ENCODE data around the gene LEFTY2.

Gene LEFTY2

GRCh38 chr1:225892307-225892706, 48.7 kb downstream of the LEFTY2 start:
- Histone ChIP-seq H3K4me3 (ENCODE audit: low read depth, low read length) (no peak overlapping the region), H3K27ac (ENCODE audit: extremely low read depth, low read depth, low read length) (no peak overlapping the region), H3K36me3 (ENCODE audit: control insufficient read depth in 2 of 2, insufficient read depth in 1 of 2, low read length in 2 of 2) (no peaks in the 10 kb centered on the region), H3K4me1 (ENCODE audit: control insufficient read depth, insufficient read depth, low read length) (no peaks in the 10 kb centered on the region; the same call in 1 of the 2 replicates), H3K9me3 (ENCODE audit: control insufficient read depth, insufficient read depth, low read depth, low read length) (no peaks in the 10 kb centered on the region)
- no peak for TF ChIP-seq ZNF16 (tag by site-specific recombination; IDR thresholded peaks at IDR 0.05; ENCODE audit: low read depth)
- no peak for TF ChIP-seq ZFP41 (tag by site-specific recombination; IDR thresholded peaks at IDR 0.05; ENCODE audit: borderline replicate concordance)
- no peak for TF ChIP-seq ZNF157 (tag by site-specific recombination; IDR thresholded peaks at IDR 0.05)
- no peak for TF ChIP-seq SP2 (tag by site-specific recombination; IDR thresholded peaks at IDR 0.05)
- no peak for TF ChIP-seq ZBTB20 (tag by site-specific recombination; IDR thresholded peaks at IDR 0.05)
- TF ChIP-seq ZNF664 (tag by site-specific recombination; IDR thresholded peaks at IDR 0.05) = peak; percentile 77; the same call in 1 of the 2 replicates
- TF ChIP-seq GLI4 (tag by site-specific recombination; IDR thresholded peaks at IDR 0.05) = no peak
- no peak for TF ChIP-seq ZNF423 (tag by site-specific recombination; IDR thresholded peaks at IDR 0.05)
- no peak for TF ChIP-seq ZNF473 (tag by site-specific recombination; IDR thresholded peaks at IDR 0.05)
- no peak for TF ChIP-seq SCRT1 (tag by site-specific recombination; IDR thresholded peaks at IDR 0.05; ENCODE audit: borderline replicate concordance)
- TF ChIP-seq ZNF76 (tag by site-specific recombination; IDR thresholded peaks at IDR 0.05; ENCODE audit: borderline replicate concordance, low read depth) = no peak
- no peak for TF ChIP-seq ZBTB21 (tag by site-specific recombination; IDR thresholded peaks at IDR 0.05)
- no peak for TF ChIP-seq ZNF2 (tag by site-specific recombination; IDR thresholded peaks at IDR 0.05)
- TF ChIP-seq ZNF121 (tag by site-specific recombination; IDR thresholded peaks at IDR 0.05) = peak; percentile 76
- no peak for TF ChIP-seq MEIS1 (CRISPR knock-in tag; IDR thresholded peaks at IDR 0.05; ENCODE audit: borderline replicate concordance)
- TF ChIP-seq ZSCAN23 (tag by site-specific recombination; IDR thresholded peaks at IDR 0.05) = no peak
- TF ChIP-seq ZNF19 (tag by site-specific recombination; IDR thresholded peaks at IDR 0.05; ENCODE audit: low read depth) = no peak
- CTCF ChIA-PET = interaction anchor here (0.6 to 1.1 kb wide), 2 partner anchors 132 to 418 kb away, joined by 3 to 4 read pairs; no protein-coding TSS in a partner anchor
- POLR2A ChIA-PET = interaction anchor here (2.1 kb wide), 1 partner anchor 10 kb away, joined by 9 read pairs; the partner anchor contains the start of gene TMEM63A

- Histone ChIP-seq H3K27ac (ENCODE audit: extremely low read depth, low read depth, low read length) (no peak overlapping the region), H3K4me1 (ENCODE audit: control insufficient read depth, insufficient read depth, low read length) (no peaks in the 10 kb centered on the region), H3K4me3 (ENCODE audit: low read depth, low read length) (no peak overlapping the region), H3K9me3 (ENCODE audit: control insufficient read depth, insufficient read depth, low read depth, low read length) (no peaks in the 10 kb centered on the region), H3K36me3 (ENCODE audit: control insufficient read depth in 2 of 2, insufficient read depth in 1 of 2, low read length in 2 of 2) (no peaks in the 10 kb centered on the region)
- ChIA-PET CTCF (interaction anchor here (0.6 to 1.1 kb wide), 3 partner anchors 31 to 417 kb away, joined by 3 to 4 read pairs (median 3); no protein-coding TSS in a partner anchor), POLR2A (interaction anchor here (2.1 kb wide), 1 partner anchor 9 kb away, joined by 9 read pairs; the partner anchor contains the start of gene TMEM63A)
- TF ChIP-seq ZSCAN16 (tag by site-specific recombination; IDR thresholded peaks at IDR 0.05) (no peak), ZNF629 (tag by site-specific recombination; IDR thresholded peaks at IDR 0.05) (no peak), ZNF600 (tag by site-specific recombination; IDR thresholded peaks at IDR 0.05) (peak; percentile 20; the same call in 1 of the 2 replicates), ZNF658 (tag by site-specific recombination; IDR thresholded peaks at IDR 0.05) (no peak), ZNF121 (tag by site-specific recombination; IDR thresholded peaks at IDR 0.05) (peak; percentile 69; the same call in 1 of the 2 replicates), ZBTB6 (tag by site-specific recombination; IDR thresholded peaks at IDR 0.05) (no peak), ZNF19 (tag by site-specific recombination; IDR thresholded peaks at IDR 0.05; ENCODE audit: low read depth) (no peak), GLI4 (tag by site-specific recombination; IDR thresholded peaks at IDR 0.05) (no peak), ZIC2 (tag by site-specific recombination; IDR thresholded peaks at IDR 0.05) (0 out of 2 replicates have a peak, but pooled peaks have one; percentile 2), ZFHX2 (tag by site-specific recombination; conservative IDR thresholded peaks at IDR 0.05) (peak; percentile 56), EGR2 (tag by site-specific recombination; IDR thresholded peaks at IDR 0.05; ENCODE audit: low read depth) (peak; percentile 62), KLF1 (tag by site-specific recombination; IDR thresholded peaks at IDR 0.05) (peak; percentile 98), INSM2 (tag by site-specific recombination; IDR thresholded peaks at IDR 0.05) (no peak)
- TF ChIP-seq, protein P1, sequence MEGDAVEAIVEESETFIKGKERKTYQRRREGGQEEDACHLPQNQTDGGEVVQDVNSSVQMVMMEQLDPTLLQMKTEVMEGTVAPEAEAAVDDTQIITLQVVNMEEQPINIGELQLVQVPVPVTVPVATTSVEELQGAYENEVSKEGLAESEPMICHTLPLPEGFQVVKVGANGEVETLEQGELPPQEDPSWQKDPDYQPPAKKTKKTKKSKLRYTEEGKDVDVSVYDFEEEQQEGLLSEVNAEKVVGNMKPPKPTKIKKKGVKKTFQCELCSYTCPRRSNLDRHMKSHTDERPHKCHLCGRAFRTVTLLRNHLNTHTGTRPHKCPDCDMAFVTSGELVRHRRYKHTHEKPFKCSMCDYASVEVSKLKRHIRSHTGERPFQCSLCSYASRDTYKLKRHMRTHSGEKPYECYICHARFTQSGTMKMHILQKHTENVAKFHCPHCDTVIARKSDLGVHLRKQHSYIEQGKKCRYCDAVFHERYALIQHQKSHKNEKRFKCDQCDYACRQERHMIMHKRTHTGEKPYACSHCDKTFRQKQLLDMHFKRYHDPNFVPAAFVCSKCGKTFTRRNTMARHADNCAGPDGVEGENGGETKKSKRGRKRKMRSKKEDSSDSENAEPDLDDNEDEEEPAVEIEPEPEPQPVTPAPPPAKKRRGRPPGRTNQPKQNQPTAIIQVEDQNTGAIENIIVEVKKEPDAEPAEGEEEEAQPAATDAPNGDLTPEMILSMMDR (tag by site-specific recombination; IDR thresholded peaks at IDR 0.05) = no peak
These were observed 49.6 kb downstream of the LEFTY2 start for GRCh38 chr1:225891229-225891972.

All from HEK293 (cell line).